H1 (cell line): ENCODE measurements around the gene TPSD1. TPM values are rescaled to one million over a fixed set of nuclear protein-coding genes. Genes with fewer than 3 reads are reported as not detected.
A peak's percentile ranks its signal among the peaks of the same experiment; 100 is the strongest.

Experiments
- CTCF ChIA-PET: fragments of 300-600 bp; sonication (Branson Sonifier 250); formaldehyde crosslinking; loops from one replicate; lab custom pipeline; 2021; ENCODE audit not compliant: partially characterized antibody; lab: Charles Lee
- POLR2A ChIA-PET: fragments of 300-600 bp; sonication (Branson Sonifier 250); formaldehyde crosslinking; loops from one replicate; lab custom pipeline; 2021; ENCODE audit warnings: inconsistent platforms; ENCODE audit not compliant: partially characterized antibody; lab: Charles Lee
- DNase-seq, 2 experiments: peaks; one replicate each; pipeline versions ENCODE4 v3.0.0 to v3.0.0-alpha.2; 2010 to 2022; ENCODE audit warnings: low spot score in 2 of 2, low read depth in 1 of 2, mixed read lengths in 1 of 2
- FAIRE-seq: peaks from 2 replicates; lab custom pipeline; 2011; peaks lifted over from hg19 to GRCh38; lab: Jason Lieb, UNC
- H2AFZ ChIP-seq: 2 replicates; pipeline ENCODE4 v1.8.1; 2012; ENCODE audit warnings: low read length, inconsistent platforms
- H2AK5ac ChIP-seq: 2 replicates; pipeline ENCODE4 v1.6.1; 2013; ENCODE audit warnings: low read depth, low read length
- H2BK120ac ChIP-seq: replicated peaks from 2 replicates; pipeline ENCODE3; 2013; ENCODE audit warnings: low read depth, low read length, inconsistent platforms
- H2BK12ac ChIP-seq: 2 replicates; pipeline ENCODE4 v1.6.1; 2013; ENCODE audit warnings: low read depth, low read length
- H2BK15ac ChIP-seq: 2 replicates; pipeline ENCODE4 v1.6.1; 2013; ENCODE audit warnings: low read length
- H2BK20ac ChIP-seq: 2 replicates; pipeline ENCODE4 v1.6.1; 2013; ENCODE audit warnings: low read length
- H2BK5ac ChIP-seq: 2 replicates; pipeline ENCODE4 v1.6.1; 2013; ENCODE audit warnings: low read depth, low read length
- H3K14ac ChIP-seq: 2 replicates; pipeline ENCODE4 v1.6.1; 2013; ENCODE audit warnings: inconsistent platforms; ENCODE audit not compliant: insufficient read length
- H3K18ac ChIP-seq: 2 replicates; pipeline ENCODE4 v1.6.1; 2013; ENCODE audit warnings: low read length; ENCODE audit errors: extremely low read depth
- H3K23ac ChIP-seq: 2 replicates; pipeline ENCODE4 v1.6.1; 2013; ENCODE audit warnings: inconsistent platforms; ENCODE audit not compliant: insufficient read length
- H3K23me2 ChIP-seq: 2 replicates; pipeline ENCODE4 v1.6.1; 2013; ENCODE audit warnings: low read depth, low read length
- H3K27ac ChIP-seq: 2 replicates; pipeline ENCODE4 v1.6.1; 2011; ENCODE audit warnings: low read depth, low read length, inconsistent platforms
- H3K27me3 ChIP-seq, 4 experiments: replicated peaks in 1 of 4; 1 replicate in 1 of 4; 2 replicates in 3 of 4; pipeline versions ENCODE4 v1.6.1 to v1.8.1; 2011 to 2013; ENCODE audit warnings: low read length in 3 of 4, mild to moderate bottlenecking in 3 of 4, inconsistent platforms in 2 of 4, mixed read lengths in 2 of 4, moderate library complexity in 1 of 4; ENCODE audit not compliant: control insufficient read depth in 3 of 4, insufficient read depth in 3 of 4; ENCODE audit errors: extremely low read depth in 1 of 4
- H3K36me3 ChIP-seq, 4 experiments: 2 replicates each; pipeline versions ENCODE4 v1.6.1 to v1.8.1; 2011 to 2013; ENCODE audit warnings: mild to moderate bottlenecking in 4 of 4, low read length in 3 of 4, moderate library complexity in 2 of 4, control low read depth in 1 of 4, inconsistent platforms in 1 of 4; ENCODE audit not compliant: insufficient read depth in 4 of 4, control insufficient read depth in 2 of 4
- H3K4ac ChIP-seq: replicated peaks from 2 replicates; pipeline ENCODE3; 2013; ENCODE audit warnings: low read length, low read depth, mixed read lengths, inconsistent platforms; ENCODE audit not compliant: insufficient read length
- H3K4me1 ChIP-seq, 4 experiments: replicated peaks in 1 of 4; 1 replicate in 1 of 4; 2 replicates in 3 of 4; pipeline versions ENCODE4 v1.6.1 to v1.8.1; 2011 to 2013; ENCODE audit warnings: low read length in 3 of 4, inconsistent platforms in 2 of 4, mixed read lengths in 1 of 4; ENCODE audit not compliant: insufficient read depth in 4 of 4, control insufficient read depth in 3 of 4
- H3K4me2 ChIP-seq, 2 experiments: 2 replicates each; pipeline versions ENCODE4 v1.6.1 to v1.8.1; 2011 to 2013; ENCODE audit warnings: low read depth in 2 of 2, low read length in 2 of 2, control low read depth in 1 of 2, inconsistent platforms in 1 of 2, mild to moderate bottlenecking in 1 of 2; ENCODE audit not compliant: insufficient read depth in 1 of 2
- H3K4me3 ChIP-seq, 4 experiments: fragments of 200-600, 300-600 bp in 1 of 4; sonication (generic), shearing (Covaris generic), sonication (Bioruptor Twin) in 1 of 4; 2 replicates each; pipeline versions ENCODE4 v1.5.1 to v1.8.1; 2011 to 2016; ENCODE audit warnings: low read length in 4 of 4, low read depth in 3 of 4, control low read depth in 2 of 4, inconsistent platforms in 2 of 4, mild to moderate bottlenecking in 2 of 4, mixed read lengths in 1 of 4, moderate library complexity in 1 of 4; ENCODE audit not compliant: insufficient read depth in 2 of 4; ENCODE audit errors: extremely low read depth in 1 of 4
- H3K56ac ChIP-seq: replicated peaks from 2 replicates; pipeline ENCODE3; 2013; ENCODE audit warnings: low read depth, mild to moderate bottlenecking, mixed read lengths, low read length, inconsistent platforms; ENCODE audit not compliant: insufficient read length
- H3K79me1 ChIP-seq: 2 replicates; pipeline ENCODE4 v1.6.1; 2013; ENCODE audit warnings: low read depth, low read length, control low read depth
- H3K79me2 ChIP-seq, 2 experiments: 2 replicates each; pipeline versions ENCODE4 v1.6.1 to v1.8.1; 2012 to 2013; ENCODE audit warnings: low read length in 2 of 2, mild to moderate bottlenecking in 2 of 2, inconsistent platforms in 1 of 2; ENCODE audit not compliant: insufficient read depth in 2 of 2, control insufficient read depth in 1 of 2
- H3K9ac ChIP-seq, 4 experiments: replicated peaks in 1 of 4; 1 replicate in 1 of 4; 2 replicates in 3 of 4; pipeline versions ENCODE4 v1.6.1 to v1.8.1; 2011 to 2013; ENCODE audit warnings: low read depth in 3 of 4, low read length in 3 of 4, control low read depth in 2 of 4, mild to moderate bottlenecking in 2 of 4, moderate library complexity in 2 of 4, inconsistent platforms in 1 of 4; ENCODE audit errors: extremely low read depth in 1 of 4
- H3K9me3 ChIP-seq, 2 experiments: 2 replicates each; pipeline versions ENCODE4 v1.6.1 to v1.8.1; 2012 to 2013; ENCODE audit warnings: mild to moderate bottlenecking in 2 of 2, moderate library complexity in 2 of 2, control low read depth in 1 of 2, inconsistent platforms in 1 of 2, low read depth in 1 of 2, low read length in 1 of 2, mixed read lengths in 1 of 2; ENCODE audit not compliant: insufficient read depth in 2 of 2
- H4K20me1 ChIP-seq, 2 experiments: replicated peaks in 1 of 2; 2 replicates each; pipeline versions ENCODE3 to v1.8.1; 2011 to 2013; ENCODE audit warnings: inconsistent platforms in 2 of 2, low read length in 2 of 2, mild to moderate bottlenecking in 1 of 2; ENCODE audit not compliant: insufficient read depth in 2 of 2, control insufficient read depth in 1 of 2
- H4K5ac ChIP-seq: 2 replicates; pipeline ENCODE4 v1.6.1; 2013; ENCODE audit warnings: low read length, low read depth, mixed read lengths, inconsistent platforms; ENCODE audit not compliant: insufficient read length
- H4K8ac ChIP-seq: 2 replicates; pipeline ENCODE4 v1.8.0; 2013; ENCODE audit warnings: mild to moderate bottlenecking, moderate library complexity, low read length, inconsistent platforms; ENCODE audit not compliant: insufficient read depth; ENCODE audit errors: extremely low read depth
- H4K91ac ChIP-seq: replicated peaks from 2 replicates; pipeline ENCODE3; 2013; ENCODE audit warnings: low read length, mixed read lengths, inconsistent platforms; ENCODE audit not compliant: insufficient read length
- BACH1 ChIP-seq: IDR thresholded peaks from 2 replicates; pipeline ENCODE4 v1.6.1; 2012; ENCODE audit warnings: low read length, improper control_type of control experiment
- CBX8 ChIP-seq: fragments of 300-800, 300-1000 bp; sonication (generic); IDR thresholded peaks from 2 replicates; pipeline ENCODE4 v1.7.1; 2016; ENCODE audit warnings: low read depth, low read length, borderline replicate concordance
- CTBP2 ChIP-seq: IDR thresholded peaks from 2 replicates; pipeline ENCODE4 v1.7.0; 2011; ENCODE audit warnings: borderline replicate concordance, mild to moderate bottlenecking, moderate library complexity, mixed read lengths, low read length; ENCODE audit not compliant: insufficient read depth, insufficient read length
- GABPA ChIP-seq: IDR thresholded peaks from 2 replicates; pipeline ENCODE4 v1.6.1; 2011; ENCODE audit warnings: mild to moderate bottlenecking, low read length, moderate library complexity, borderline replicate concordance; ENCODE audit not compliant: insufficient read depth
- JUND ChIP-seq: IDR thresholded peaks from 2 replicates; pipeline ENCODE4 v1.6.1; 2011; ENCODE audit warnings: mild to moderate bottlenecking, improper control_type of control experiment, low read length
- NRF1 ChIP-seq: IDR thresholded peaks from 2 replicates; pipeline ENCODE4 v1.6.1; 2011; ENCODE audit warnings: mild to moderate bottlenecking, low read depth, low read length, improper control_type of control experiment
- POU5F1 ChIP-seq: IDR thresholded peaks from 2 replicates; pipeline ENCODE4 v1.6.1; 2011; ENCODE audit warnings: low read depth, mild to moderate bottlenecking, low read length, moderate library complexity
- TAF1 ChIP-seq: IDR thresholded peaks from 2 replicates; pipeline ENCODE4 v1.6.1; 2011; ENCODE audit warnings: mild to moderate bottlenecking, low read depth, low read length
- TEAD4 ChIP-seq: IDR thresholded peaks from 2 replicates; pipeline ENCODE4 v1.6.1; 2012; ENCODE audit warnings: low read depth, low read length, inconsistent platforms, mixed read lengths
- ZNF274 ChIP-seq: IDR thresholded peaks from 2 replicates; pipeline ENCODE4 v1.7.0; 2012; ENCODE audit warnings: low read length, borderline replicate concordance; ENCODE audit errors: extremely low read depth
- WGBS, 2 experiments: shearing (Covaris generic) in 1 of 2; methylation state at CpG; one replicate each; pipeline versions ENCODE4 v1.1.6 to v1.1.7; 2013 to 2015; ENCODE audit warnings: low lambda C conversion rate in 2 of 2, mixed read lengths in 2 of 2, inconsistent platforms in 1 of 2, low coverage in 1 of 2, missing lambda C conversion rate in 1 of 2; ENCODE audit not compliant: insufficient replicate concordance in 2 of 2, insufficient coverage in 1 of 2, insufficient read length in 1 of 2; ENCODE audit errors: extremely low coverage in 1 of 2, missing lambda C conversion rate in 1 of 2; 5-methylcytosine and 5-hydroxymethylcytosine counted together
- polyA plus RNA-seq, 7 experiments: library from polyadenylated mRNA; depleted of rRNA in 3 of 7; stranded (reverse) in 5 of 7; unstranded in 2 of 7; fragments of >200 nt in 5 of 7; fragments of 200-250 nt in 2 of 7; gene quantifications; 1 replicate in 5 of 7; 2 replicates in 1 of 7; 4 replicates in 1 of 7; pipeline versions ENCODE4 v1.2.1 to v1.2.3, GENCODE V29; 2011 to 2013; ENCODE audit warnings: missing spikeins in 2 of 7, mixed read lengths in 2 of 7
- total RNA-seq: library from RNA; stranded (reverse); fragmentation: NEBNext Ultra II Directional; extraction: Animal tissue kit (Norgen Biotek cat#: 25700); gene quantifications from 2 replicates; pipeline ENCODE4 v1.2.1, GENCODE V29; 2021

The TPSD1 gene
- total and polyA plus RNA-seq, 2 of the 8 experiments (the other 6 are each of a cell fraction or from before 2014, with no cell fraction given) = 0.26 TPM; not detected in 1

DNA sequence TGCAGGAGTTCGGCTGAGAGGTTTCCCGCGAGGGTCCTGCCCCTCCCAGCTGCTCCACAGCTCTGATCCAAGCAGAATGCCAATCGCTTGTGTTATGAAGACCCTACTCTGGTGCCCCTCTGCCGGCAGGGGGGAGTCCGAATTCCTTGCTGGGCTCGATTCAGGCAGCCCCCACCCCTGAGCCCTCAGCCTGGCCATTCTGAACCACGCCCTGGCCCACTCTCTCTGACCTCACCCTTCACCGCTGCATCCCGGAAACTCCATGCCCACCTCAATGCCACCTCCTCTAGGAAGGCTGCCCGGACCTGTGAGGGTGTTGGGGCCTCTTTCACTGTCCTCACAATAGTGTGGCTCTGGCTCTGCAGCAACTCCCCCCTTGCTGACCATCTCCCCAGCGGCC is 45.7 kb downstream of the TPSD1 start:
- H2AFZ ChIP-seq = no peak overlapping the region
- 0 out of 2 replicates have a peak overlapping the region, but pooled peaks have one; percentile 75 for H2BK15ac ChIP-seq
- no peak overlapping the region for H3K9ac ChIP-seq
- H4K8ac ChIP-seq = peak overlapping the region; percentile 21; the same call in 1 of the 2 replicates
- no peak overlapping the region for H3K56ac ChIP-seq
- no peaks in the 10 kb centered on the region; the same call in 1 of the 2 replicates for H3K79me1 ChIP-seq
- H3K23me2 ChIP-seq = peaks cover 2% of the 10 kb centered on the region; the same call in 1 of the 2 replicates
- H3K27me3 ChIP-seq = no peaks in the 10 kb centered on the region
- H4K5ac ChIP-seq = no peak overlapping the region
- ChIA-PET CTCF (interaction anchor here (0.6 to 3.3 kb wide), 15 partner anchors 11 to 467 kb away, joined by 3 to 35 read pairs (median 4); no protein-coding TSS in a partner anchor), POLR2A (interaction anchor here (1.2 to 3.3 kb wide), 5 partner anchors 8 to 31 kb away, joined by 3 to 18 read pairs (median 5); partner anchors contain the start of gene UBE2I)
- H3K4ac ChIP-seq = no peak overlapping the region
- H4K20me1 ChIP-seq = no peaks in the 10 kb centered on the region
- H3K9me3 ChIP-seq = no peaks in the 10 kb centered on the region
- no peak overlapping the region for H2BK20ac ChIP-seq
- FAIRE-seq (no peak), DNase-seq (no peak)
- peak overlapping the region; percentile 33 for H2BK120ac ChIP-seq
- H2BK5ac ChIP-seq = no peak overlapping the region
- H3K4me1 ChIP-seq = peaks cover 0 to 16% (median 12%) of the 10 kb centered on the region in 4 experiments; a peak in 6 of 7 replicates
- H3K23ac ChIP-seq = no peak overlapping the region
- peak overlapping the region; percentile 6; the same call in 1 of the 2 replicates for H2BK12ac ChIP-seq
- no peak overlapping the region for H4K91ac ChIP-seq
- 96% methylated on average over 12 of the region's 12 CpGs; no CpG with 5 or more reads in 1 of the 2 experiments for WGBS, 2 experiments
- H3K27ac ChIP-seq = no peak overlapping the region
- H3K18ac ChIP-seq = no peak overlapping the region; the same call in 1 of the 2 replicates
- H3K79me2 ChIP-seq = no peaks in the 10 kb centered on the region
- H3K4me3 ChIP-seq = no peak overlapping the region
- no peak overlapping the region; the same call in 1 of the 2 replicates for H2AK5ac ChIP-seq
- H3K36me3 ChIP-seq = no peaks in the 10 kb centered on the region
- H3K14ac ChIP-seq = no peak overlapping the region
- H3K4me2 ChIP-seq = no peak overlapping the region
- TF ChIP-seq CTBP2 (no peak), POU5F1 (no peak), GABPA (no peak), TEAD4 (no peak), JUND (no peak), TAF1 (no peak), ZNF274 (no peak), BACH1 (no peak), CBX8 (no peak), NRF1 (no peak)
